GM18951 (cell line): ENCODE results near the gene CISD3.

Source experiments
- POLR2A ChIP-seq: IDR thresholded peaks from 4 replicates; pipeline ENCODE4 v1.6.1; 2011; ENCODE audit warnings: mild to moderate bottlenecking; ENCODE audit not compliant: insufficient read length, insufficient read depth; ENCODE audit errors: extremely low read depth
- in situ Hi-C: fragments of 300-500 bp; cut with MboI; formaldehyde crosslinking; loops from one replicate; pipeline ENCODE4 v1.12.0; 2022; ENCODE audit warnings: low sequenced_read_pairs, mixed read lengths, inconsistent platforms; ENCODE audit not compliant: unreplicated experiment

The CISD3 gene

DNA sequence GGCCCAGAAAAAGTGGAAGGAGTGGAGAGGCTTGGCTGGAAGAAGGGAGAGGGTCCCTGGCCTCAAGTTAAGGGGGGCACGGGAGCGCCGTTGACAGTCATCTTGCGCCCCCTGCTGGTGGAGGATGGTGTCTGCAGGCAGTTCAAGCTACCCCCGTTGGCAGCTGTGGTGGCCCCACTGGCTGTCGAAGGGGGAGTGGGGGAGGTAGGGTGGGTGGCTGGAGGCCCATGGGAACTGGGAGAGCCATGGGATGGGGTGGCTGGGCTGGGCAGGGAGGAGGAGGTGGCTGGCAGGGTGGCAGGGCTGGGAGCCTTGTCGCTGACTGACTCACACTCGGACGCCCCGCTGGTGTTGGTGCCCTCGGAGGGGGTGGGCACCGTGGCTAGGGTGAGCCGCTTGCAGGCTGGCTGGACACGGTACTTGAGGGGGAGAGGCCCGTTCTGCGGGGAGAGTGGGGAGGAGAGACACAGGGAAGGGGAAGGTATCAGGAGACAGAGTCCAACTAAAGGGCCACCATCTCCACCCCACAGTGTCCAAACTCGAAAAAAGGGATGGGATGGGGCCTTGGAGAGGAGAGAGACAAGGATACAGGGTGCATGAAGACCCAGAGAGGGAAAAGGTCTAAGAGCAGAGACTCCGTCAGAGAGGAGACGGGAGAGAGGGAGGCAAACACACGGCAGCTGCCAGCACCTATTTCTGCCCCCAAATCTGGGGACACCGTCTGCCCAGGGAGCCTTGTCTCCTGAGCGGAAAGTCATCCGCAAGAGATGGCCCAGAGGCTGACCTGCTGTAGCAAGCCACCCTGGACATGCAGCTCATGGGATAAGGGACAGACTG is 5.2 kb downstream of the CISD3 start:
- in situ Hi-C loops: no loop called here
- no peak for TF ChIP-seq POLR2A

DNA sequence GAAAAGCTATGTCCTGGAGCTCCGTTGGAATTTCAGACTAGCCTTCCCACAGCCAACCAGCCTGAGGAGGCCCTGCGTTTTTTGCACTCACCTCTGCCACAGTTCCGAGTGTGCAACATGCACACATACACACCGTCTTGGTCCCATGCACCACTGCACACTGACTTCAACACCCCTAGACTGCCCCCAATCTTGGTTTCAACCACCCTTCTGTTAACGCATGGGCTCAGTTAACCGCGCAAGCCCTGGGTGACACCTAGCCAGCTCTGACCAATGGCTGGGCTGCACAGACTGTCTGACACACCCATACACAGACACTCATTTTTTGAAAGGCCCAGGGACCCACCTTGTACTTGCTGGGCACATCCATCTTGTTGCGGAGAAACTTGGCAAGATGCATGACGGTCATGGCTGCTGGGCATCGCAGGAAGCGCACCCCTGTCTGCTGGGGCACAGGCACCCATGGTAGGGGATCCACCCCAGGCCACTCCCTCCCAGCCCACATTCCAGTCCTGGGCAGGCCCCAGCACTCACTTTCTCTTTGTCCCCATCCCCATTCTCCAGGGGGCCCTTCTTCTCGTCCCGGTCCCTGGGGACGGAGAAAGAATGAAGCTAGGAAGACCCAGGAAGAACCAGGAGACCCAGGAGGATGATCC is 8.0 kb downstream of the CISD3 start:
- in situ Hi-C loops: no loop called here
- TF ChIP-seq POLR2A: no peak

DNA sequence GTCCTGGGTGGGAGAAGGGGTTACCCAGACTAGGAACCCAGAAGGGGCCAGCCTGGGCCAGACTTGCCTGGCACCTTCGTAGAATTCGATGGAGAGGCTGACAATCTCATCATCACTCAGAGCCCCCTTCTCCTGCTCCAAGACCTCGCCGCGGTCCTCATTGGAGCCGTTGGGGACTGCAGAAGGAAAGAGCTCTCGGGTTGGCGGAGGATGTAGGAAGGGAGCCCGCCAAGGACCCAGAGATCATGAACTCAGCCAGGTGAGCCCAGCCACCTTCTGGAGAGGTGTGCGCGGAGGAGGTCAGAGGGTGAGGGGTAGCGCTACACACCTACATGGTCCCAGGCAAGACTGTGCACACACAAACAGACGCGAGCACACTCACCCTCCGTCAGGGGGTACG is 8.5 kb downstream of the CISD3 start:
- no peak for TF ChIP-seq POLR2A
- in situ Hi-C loops: no loop called here

DNA sequence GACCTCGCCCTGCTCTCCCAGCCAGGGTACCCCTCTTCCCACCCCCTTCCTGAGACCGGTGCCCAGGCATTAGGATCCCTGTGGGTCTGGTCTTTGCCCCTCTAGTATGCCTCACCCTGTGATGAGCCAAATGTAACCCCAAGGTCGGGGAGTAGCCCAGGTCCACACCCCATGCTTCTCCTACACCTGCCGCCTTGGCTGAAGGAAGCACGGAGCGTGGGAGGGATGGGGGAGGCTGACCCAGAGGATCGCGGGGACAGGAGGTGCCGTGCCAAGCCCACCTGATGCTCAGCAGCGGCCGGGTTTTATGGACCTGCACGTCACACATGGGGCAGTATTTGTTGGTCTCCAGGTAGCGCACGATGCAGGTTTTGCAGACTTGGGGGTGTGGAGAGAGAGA is 9.2 kb downstream of the CISD3 start:
- in situ Hi-C loops: no loop called here
- no peak for TF ChIP-seq POLR2A

DNA sequence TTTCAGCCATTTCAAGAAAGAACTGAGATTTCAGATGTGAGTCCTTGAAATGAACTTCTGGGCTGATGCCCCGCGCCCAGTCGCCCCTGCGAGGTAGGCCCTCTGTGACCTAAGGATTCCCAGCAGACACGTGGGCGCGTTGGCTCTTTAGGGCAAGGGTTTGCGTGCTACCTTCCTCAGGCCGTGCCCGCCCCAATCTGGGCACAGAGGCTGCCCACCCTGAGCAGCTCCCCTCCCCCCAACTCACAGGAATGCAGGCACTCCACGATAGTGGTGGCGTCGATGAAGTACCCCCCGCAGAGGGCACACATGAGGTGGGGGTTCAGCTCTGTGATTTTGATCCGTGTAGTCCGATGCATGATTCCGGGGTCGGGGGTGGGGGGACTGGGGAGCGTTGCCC is 9.9 kb downstream of the CISD3 start:
- in situ Hi-C loops: loop anchor here (10.0 kb wide), 1 partner anchor 65 kb away; the partner anchor contains the start of gene EPOP
- no peak for TF ChIP-seq POLR2A

DNA sequence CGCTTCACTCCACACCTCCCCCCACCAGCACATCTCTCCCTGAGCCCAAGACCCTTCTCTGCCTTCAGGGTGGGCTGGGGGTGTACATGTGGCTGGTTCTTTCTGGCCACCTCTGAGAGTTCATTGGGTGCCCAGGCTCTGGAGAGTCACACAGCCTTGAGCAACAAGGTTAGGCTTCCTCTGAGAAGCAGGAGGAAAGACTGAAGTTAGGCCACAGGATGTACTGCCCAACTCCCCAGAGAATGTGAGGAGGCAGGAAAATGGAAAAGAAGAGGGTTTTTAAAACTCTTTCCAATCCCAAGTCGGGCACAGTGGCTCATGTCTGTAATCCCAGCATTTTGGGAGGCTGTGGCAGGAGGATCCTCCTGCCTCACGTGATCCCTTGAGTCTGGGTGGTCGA is 10.7 kb downstream of the CISD3 start:
- in situ Hi-C loops: loop anchor here (10.0 kb wide), 1 partner anchor 66 kb away; the partner anchor contains the start of gene EPOP
- TF ChIP-seq POLR2A: no peak

DNA sequence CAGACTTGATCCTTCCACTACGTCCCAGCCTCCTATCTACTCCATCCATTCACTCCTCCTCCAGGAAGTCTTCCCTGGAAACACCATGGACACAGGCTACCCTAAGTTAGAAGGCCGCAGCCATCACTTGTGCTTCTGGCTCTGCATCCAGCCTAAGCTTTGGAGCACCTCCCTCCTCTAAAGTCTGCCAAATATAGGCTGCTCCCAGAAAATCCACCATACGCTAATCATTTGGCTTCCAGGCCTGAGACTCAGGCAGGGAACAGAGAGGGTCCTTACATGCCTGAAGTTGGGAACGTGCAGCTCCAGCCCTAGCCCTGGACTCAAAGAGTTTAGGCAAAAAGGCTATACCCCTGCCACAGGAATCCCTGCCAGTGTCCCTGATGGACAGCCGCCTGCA is 11.3 kb downstream of the CISD3 start:
- TF ChIP-seq POLR2A: no peak
- in situ Hi-C loops: loop anchor here (10.0 kb wide), 1 partner anchor 67 kb away; the partner anchor contains the start of gene EPOP

DNA sequence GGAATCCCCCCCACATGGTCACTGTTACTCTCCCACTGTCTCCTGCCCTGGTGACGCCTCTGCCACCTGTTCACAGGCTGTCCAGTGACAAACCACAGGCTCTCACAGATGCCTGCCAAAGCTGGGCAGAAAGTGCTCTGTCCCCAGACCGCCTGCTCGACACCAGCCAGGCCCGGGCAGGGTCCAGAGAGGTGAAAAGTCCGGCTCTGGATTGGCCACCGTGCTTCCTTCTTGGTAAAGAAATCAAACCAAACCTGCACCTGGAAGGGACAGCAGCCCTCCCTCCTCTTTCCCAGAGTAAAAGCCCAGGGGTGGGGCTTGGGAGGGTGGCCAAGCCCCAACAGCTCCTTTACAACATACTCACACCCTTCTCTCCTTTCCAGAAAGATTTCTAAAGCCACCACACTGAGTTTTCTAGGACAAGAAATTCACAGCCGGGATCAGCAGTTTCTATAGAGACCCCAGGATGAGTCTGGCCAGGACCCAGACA is 11.8 kb downstream of the CISD3 start:
- in situ Hi-C loops: loop anchor here (10.0 kb wide), 1 partner anchor 67 kb away; the partner anchor contains the start of gene EPOP

DNA sequence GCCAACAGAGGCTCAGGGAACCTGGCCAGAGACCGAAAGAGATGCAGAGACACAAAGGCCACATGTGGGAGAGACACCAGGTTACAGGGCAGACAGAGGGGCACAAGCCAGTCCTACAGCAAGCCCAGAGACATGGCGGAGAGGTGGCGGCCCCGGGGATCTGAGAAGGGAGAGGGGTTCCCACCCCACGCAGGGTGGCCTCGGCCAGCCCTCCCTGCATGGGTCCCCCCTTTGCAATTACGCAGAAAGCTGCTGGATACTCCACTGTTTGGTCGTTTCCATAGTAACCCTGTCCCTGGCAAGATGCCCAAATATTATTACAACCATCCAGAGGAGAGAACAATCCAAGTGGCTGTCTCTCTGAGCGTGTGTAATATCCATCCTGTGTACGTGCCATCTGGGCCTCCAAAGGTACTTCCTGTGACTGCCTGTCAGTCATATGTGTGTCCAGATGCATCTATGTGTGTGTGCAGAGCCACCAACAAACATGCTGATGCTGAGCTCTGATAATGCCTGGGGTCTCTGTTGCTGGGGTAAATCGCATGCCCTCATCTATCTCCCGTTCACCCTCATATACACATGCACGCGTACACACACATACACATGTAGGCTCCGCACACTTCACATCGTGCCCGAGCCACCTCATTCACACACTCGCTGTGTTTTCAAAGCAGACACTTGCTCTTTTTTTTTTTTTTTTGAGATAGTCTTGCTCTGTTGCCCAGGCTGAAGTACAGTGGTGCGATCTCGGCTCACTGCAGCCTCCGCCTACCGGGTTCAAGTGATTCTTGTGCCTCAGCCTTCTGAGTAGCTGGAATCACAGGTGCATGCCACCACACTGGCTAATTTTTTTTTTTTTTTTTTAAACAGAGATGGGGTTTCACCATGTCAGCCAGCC is 12.5 kb downstream of the CISD3 start:
- in situ Hi-C loops: loop anchor here (10.0 kb wide), 1 partner anchor 68 kb away; the partner anchor contains the start of gene EPOP
- TF ChIP-seq POLR2A: no peak

More for the DNA sequence above, 11.8 kb downstream of the CISD3 start:
- TF ChIP-seq POLR2A: no peak

DNA sequence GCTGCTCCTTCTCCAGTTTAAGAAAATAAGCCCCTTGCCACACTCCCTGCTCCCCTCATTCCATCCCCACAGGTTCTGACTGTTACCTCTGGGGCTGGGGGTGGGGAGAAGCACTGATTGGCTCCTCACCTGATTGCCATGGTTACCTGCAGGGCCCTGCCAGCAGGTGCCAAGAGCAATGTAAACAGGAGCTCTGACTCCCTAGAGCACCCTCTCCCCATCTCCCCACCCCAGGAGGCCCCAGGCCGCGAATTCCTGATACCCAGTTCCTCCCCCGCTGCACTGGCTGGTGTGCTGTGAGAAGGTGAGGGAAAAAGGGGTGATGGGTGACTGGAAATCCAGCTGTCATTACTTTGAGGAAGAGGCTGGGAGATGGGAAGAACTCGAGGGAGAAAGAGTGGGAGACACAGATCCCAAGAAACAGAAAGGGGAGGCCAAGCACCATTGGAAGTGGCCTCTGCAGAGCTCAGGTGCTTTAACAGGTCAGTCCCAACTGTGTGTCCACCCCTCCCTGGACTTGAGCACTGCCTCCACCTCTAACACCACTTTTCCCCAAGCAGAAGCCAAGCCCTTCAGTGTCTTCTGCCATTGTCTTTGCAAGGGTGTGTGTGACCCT is 13.5 kb downstream of the CISD3 start:
- no peak for TF ChIP-seq POLR2A
- in situ Hi-C loops: loop anchor here (10.0 kb wide), 1 partner anchor 69 kb away; the partner anchor contains the start of gene EPOP

DNA sequence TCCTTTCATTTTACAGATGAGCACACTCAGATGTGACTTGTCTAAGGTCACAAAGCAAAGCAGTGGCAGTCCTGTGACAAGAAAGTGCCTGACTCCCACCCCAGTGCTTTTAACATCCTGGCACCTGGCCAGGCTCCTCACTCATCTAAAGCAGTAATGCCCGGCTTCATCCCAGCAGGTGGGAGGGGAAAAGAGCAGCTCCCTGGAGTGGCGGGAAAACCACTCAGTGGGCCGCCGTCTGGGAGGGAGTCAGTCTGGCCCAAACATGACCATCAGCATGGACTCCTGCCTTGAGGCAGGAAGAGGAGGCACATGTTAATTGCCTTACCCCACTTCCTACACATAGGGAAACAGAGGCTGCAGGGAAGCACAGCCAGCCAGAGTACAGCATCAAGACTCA is 15.4 kb downstream of the CISD3 start:
- TF ChIP-seq POLR2A: no peak
- in situ Hi-C loops: loop anchor here (10.0 kb wide), 1 partner anchor 71 kb away; the partner anchor contains the start of gene EPOP

DNA sequence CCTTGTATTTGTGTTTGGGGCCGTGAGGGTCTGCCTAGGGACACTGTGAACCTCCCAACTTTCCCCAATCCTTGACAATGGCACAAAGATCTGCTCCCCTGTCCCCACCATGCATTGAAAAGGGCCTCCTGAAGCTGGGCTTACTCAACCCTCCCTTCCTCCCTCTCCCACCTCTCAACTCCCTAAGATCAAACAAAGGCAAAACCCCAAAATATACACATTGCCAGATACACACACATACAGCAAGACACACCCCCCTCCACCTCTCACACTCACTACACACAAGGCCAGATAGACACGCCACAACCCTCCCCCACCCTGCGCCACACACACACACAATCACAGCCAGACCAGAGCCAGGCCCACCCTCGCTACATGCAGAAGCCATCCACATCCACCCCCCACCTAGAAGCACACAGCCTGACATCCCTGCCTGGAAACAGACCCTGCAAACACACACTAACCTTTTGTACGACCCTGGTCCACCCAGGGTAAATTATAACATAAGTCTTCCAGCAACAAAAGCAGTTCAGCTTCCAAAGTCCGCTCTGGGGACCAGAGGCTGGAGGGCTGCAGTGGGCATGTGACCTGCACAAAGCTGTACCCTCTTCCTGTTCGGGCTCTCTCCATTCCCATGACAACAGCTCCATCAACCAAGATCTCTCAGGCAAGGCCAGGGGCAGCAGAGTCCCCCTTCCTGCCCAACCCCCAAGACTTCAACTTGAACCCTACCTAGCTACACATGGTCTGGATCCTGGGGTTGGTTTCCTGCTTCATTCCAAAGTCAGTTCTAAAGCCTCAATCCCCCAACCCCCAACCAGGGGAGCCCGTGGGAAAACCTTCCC is 16.1 kb downstream of the CISD3 start:
- TF ChIP-seq POLR2A: no peak
- in situ Hi-C loops: loop anchor here (10.0 kb wide), 1 partner anchor 71 kb away; the partner anchor contains the start of gene EPOP
